Stimulated activated CD4-positive, alpha-beta T cell treated with anti-CD3 and anti-CD28 coated beads, Interleukin-1b, Interleukin-23, amount 100 ng/mL, for 1 hour (primary cell): ENCODE results near the gene ABR.
"Not testable (repeated sequence)": the region's sequence is repeated elsewhere in the genome, so short reads cannot be mapped to it uniquely, and the experiment has no call there.

Source experiments
- DNase-seq, 2 donors: peaks; one replicate each; pipeline ENCODE4 v3.0.0-alpha.2; 2020; ENCODE audit warnings: low read depth in 2 of 2

ABR gene

GRCh38 chr17:983921-984320 lies 195.9 kb downstream of the ABR start:
- DNase-seq, result no peak

GRCh38 chr17:981292-981658 lies 198.5 kb downstream of the ABR start:
- no peak for DNase-seq

- DNase-seq, result peak; percentile 45 to 55
These were observed 199.1 kb downstream of the ABR start for GRCh38 chr17:980406-981291.

DNA sequence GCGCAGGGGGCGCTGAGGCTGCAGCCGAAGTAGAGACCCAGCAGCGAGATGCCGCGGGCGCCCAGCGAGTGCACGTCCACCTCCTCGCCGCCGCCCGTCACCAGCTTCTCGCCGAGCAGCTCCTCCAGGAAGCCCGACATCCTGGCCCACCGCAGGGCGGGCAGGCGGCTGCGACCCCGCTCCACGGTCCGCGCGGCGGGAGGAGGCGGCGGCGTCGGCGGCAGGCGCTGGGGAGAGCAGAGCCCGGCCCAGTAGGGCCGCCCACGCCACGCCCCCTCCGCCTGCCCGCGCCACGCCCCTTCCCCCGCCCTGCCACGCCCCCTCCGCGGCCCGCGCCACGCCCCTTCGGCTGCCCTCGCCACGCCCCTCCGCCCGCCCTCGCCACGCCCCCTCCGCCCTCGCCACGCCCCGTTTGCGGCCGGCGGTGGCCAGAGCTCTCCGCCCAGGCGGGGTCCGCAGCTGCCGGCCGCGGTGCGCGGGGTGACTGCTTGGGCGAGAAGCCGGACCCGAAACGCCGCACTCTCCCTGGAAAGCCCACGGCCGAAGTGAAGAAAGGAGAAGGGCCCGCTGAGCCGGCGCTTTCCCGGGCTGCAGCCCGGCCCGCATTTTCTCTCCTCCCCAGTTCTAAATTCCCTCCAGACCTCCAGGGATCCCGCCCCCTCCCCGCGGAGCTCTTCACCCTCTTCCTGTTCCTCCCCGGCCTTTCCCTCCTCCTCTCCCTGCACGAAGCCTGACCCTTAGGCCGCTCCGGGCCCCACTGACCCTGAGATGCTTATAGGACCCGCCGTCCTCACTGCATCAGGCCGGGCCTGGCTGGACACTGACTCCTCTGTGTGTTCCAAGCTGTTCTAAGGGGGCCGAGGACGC lies 200.0 kb downstream of the ABR start, which contains the start of gene NXN:
Gene NXN, minus strand, starts transcription at position 238 of the 867 bp plus-strand sequence.
- DNase-seq, result peak; percentile 83

- no peak for DNase-seq
These were observed 200.6 kb downstream of the ABR start for GRCh38 chr17:979212-979538.

- DNase-seq, result no peak
These were observed 201.4 kb downstream of the ABR start for GRCh38 chr17:978103-979093.

GRCh38 chr17:977166-977565 lies 202.6 kb downstream of the ABR start:
- no peak for DNase-seq

- DNase-seq, result no peak
These were observed 203.5 kb downstream of the ABR start for GRCh38 chr17:976312-976711.

DNA sequence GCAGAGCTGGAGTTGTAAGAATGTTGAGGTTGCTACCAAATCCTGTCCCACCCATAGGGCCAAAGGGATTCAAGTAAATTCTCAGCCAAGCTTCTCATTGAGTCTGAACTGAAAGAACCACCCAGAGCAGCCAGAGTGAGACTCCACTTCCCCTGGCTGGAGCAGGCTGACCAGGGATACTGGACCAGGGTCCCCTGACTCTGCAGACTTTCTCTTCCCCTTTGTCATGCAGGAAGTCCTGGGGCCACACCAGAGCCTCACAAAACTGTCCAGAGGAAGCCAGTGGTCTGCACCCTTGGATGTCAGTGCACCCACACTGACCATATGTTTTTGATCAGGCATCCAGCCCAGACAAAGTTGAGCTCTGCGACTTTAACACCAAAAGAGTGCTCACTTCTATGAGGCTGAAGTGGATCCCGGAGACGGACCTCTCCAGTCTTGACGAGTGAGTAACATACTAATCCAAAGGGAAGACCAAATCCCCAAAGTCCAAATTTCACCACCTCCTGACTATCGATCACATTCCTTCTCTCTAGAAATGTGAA lies 204.3 kb downstream of the ABR start:
- DNase-seq, result no peak

DNA sequence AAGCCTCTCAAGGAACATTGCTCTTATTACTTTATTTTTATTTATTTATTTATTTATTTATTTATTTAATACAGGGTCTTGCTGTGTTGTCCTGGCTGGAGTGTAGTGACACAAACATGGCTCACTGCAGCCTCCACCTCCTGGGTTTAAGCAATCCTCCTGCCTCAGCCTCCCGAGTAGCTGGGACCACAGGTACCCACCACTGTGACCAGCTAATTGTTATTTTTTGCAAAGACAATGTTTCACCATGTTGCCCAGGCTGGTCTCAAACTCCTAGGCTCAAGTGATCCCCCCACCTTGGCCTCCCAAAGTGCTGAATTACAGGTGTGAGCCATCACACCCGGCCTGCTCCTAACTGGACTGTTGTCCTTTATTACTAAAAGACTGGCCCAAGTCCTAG lies 205.0 kb downstream of the ABR start:
- DNase-seq, result not testable (repeated sequence)

DNA sequence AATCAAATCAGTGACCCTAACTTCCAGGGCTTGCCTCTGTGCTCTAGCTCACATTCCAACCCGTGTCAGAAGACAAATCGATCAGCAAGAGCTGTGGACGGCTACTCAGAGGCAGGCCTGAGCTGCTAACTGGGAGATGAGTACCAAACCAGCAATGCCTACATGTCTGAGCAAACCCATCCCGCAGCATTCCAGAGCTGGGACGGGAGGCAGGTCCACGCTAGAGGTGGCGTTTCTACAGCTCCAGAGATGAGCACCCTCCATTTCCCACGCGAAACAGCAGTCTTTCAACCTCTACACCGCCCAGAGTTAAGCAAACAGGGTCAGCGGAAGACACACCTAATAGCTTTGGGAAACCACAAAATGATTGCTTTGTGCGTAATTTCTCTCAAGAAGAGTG lies 206.7 kb downstream of the ABR start:
- no peak for DNase-seq

DNA sequence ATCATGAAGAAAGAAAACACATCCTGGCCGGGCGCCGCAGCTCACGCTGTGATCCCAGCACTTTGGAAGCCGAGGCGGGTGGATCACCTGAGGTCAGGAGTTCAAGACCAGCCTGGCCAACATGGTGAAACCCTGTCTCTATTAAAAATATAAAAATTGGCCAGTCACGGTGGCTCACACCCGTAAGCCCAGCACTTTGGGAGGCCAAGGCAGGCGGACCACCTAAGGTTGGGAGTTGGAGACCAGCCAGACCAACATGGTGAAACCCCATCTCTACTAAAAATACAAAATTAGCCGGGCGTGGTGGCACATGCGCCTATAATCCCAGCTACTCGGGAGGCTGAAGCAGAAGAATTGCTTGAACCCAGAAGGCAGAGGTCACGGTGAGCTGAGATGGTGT lies 207.9 kb downstream of the ABR start:
- DNase-seq, result not testable (repeated sequence)

GRCh38 chr17:970364-970763 lies 209.4 kb downstream of the ABR start:
- no peak for DNase-seq

DNA sequence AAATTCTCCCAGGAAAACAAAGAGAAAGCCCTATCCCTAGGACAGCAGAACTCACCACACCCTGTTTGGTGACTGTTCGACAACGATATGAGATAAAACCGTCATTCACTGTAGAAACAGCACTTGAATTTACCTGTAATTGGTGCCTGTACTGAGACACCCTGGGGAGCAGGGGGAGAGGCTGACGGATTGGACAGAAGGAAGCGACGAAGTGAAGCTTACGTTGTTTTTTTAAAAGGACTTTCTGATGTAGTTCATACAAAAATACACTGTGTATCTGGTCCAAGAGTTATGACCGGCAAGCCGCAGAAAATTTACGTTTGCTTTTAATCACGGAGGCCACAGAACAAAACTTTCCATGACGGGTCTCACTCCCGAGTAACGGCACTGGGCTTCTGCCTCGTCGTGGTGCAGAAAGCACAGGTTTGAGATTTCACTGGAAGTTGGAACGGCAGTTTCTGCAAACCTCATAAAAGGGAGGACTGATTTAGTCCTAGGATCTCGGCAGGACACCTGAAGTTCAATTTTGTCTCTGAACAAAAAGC lies 209.9 kb downstream of the ABR start:
- DNase-seq, result no peak

GRCh38 chr17:968812-969730 lies 210.7 kb downstream of the ABR start:
- DNase-seq, result no peak

GRCh38 chr17:967122-967521 lies 212.7 kb downstream of the ABR start:
- DNase-seq, result no peak

GRCh38 chr17:965311-965989 lies 214.3 kb downstream of the ABR start:
- no peak for DNase-seq

GRCh38 chr17:964876-965275 lies 214.9 kb downstream of the ABR start:
- no peak for DNase-seq

DNA sequence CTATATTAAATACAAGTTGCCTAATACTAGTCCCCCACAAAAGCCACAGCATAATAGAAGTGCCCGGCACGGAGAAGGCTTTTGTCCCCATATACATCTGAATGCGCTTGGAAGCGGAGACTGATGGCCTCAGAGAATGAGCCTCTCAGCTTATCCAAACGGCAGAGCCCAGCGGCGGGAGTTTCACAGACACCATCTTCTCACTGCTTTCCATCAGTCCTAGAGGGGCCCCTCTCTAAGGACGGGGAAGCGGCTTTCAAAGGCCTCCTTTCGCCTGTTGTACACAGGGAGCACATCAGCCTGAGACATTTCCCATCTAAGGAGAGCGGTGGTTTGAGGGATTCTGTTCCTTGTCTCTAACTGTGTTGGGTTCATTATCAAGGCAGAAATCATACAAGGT lies 217.1 kb downstream of the ABR start:
- no peak for DNase-seq
